ENCODE data around the gene INF2. TPM values are rescaled to one million over a fixed set of nuclear protein-coding genes. Genes with fewer than 3 reads are reported as not detected.

Gene INF2
- total and polyA plus RNA-seq, 2 experiments from 2014 or later: 23.0 to 53.3 TPM

DNA sequence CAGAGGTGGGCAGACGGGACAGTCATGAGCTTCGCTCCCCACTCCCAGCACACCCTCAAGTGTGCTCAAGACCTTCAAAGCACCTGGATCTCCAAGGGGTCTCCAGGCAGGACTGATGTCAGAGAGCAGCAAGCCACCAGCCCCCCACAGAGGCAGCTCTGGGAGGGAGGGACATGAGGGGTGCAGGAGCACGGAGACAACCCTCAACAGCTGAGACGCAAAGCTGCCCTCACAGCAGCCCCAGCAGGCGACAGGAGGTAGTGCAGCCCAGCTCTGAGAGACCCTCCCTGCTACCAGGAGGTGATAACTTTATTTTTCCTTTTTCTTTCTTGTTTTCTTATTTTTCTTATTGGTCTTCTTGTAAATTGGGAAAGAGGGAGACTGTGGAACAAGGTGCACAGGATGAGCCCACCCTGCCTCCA, 81.4 kb downstream of the INF2 start:
- no peak overlapping the region for H3K9ac ChIP-seq
- H3K36me3 ChIP-seq (ENCODE audit: low read depth): peaks cover 6% of the 10 kb centered on the region; the same call in 1 of the 2 replicates
- no peaks in the 10 kb centered on the region for H3K4me1 ChIP-seq (ENCODE audit: insufficient read depth)
- in situ Hi-C loops (cut with MboI): no loop called here
- H3K4me2 ChIP-seq (ENCODE audit: unreplicated experiment): no peak overlapping the region
- TF ChIP-seq EZH2 (IDR thresholded peaks at IDR 0.05; ENCODE audit: insufficient read depth, poor library complexity, severe bottlenecking): no peak
- no peak for TF ChIP-seq EZH2phosphoT487 (IDR thresholded peaks at IDR 0.05; ENCODE audit: insufficient read depth, low read depth)
- H3F3A ChIP-seq (ENCODE audit: insufficient read depth): no peaks in the 10 kb centered on the region
- no peak overlapping the region for H3K4me3 ChIP-seq
- no peaks in the 10 kb centered on the region for H3K79me2 ChIP-seq (ENCODE audit: insufficient read depth)
- no peaks in the 10 kb centered on the region for H4K20me1 ChIP-seq (ENCODE audit: insufficient read depth)
- H3K27ac ChIP-seq: no peak overlapping the region
- no peaks in the 10 kb centered on the region for H3K9me3 ChIP-seq (ENCODE audit: low read depth)
- no peaks in the 10 kb centered on the region for H3K27me3 ChIP-seq (replicated peaks; ENCODE audit: insufficient read depth)
- no peak overlapping the region for H2AFZ ChIP-seq
- WGBS, 2 experiments (ENCODE audit: low coverage in 1 of 2, low lambda C conversion rate in 2 of 2, missing lambda C conversion rate in 2 of 2): 97 to 99% methylated on average over 5 of the region's 5 CpGs
- H3K9me2 ChIP-seq (ENCODE audit: insufficient read depth): no peaks in the 10 kb centered on the region
- peak; percentile 49 for DNase-seq

GRCh38 chr14:104771374-104771773, 82.0 kb downstream of the INF2 start:
- no peak overlapping the region for H3K4me2 ChIP-seq (ENCODE audit: unreplicated experiment)
- no peaks in the 10 kb centered on the region for H4K20me1 ChIP-seq (ENCODE audit: insufficient read depth)
- no peaks in the 10 kb centered on the region for H3F3A ChIP-seq (ENCODE audit: insufficient read depth)
- H3K4me1 ChIP-seq (ENCODE audit: insufficient read depth): no peaks in the 10 kb centered on the region
- DNase-seq: no peak
- no peaks in the 10 kb centered on the region for H3K27me3 ChIP-seq (replicated peaks; ENCODE audit: insufficient read depth)
- no peak overlapping the region for H3K9ac ChIP-seq
- no peaks in the 10 kb centered on the region for H3K9me3 ChIP-seq (ENCODE audit: low read depth)
- peaks cover 6% of the 10 kb centered on the region; the same call in 1 of the 2 replicates for H3K36me3 ChIP-seq (ENCODE audit: low read depth)
- TF ChIP-seq EZH2 (IDR thresholded peaks at IDR 0.05; ENCODE audit: insufficient read depth, poor library complexity, severe bottlenecking) (no peak), EZH2phosphoT487 (IDR thresholded peaks at IDR 0.05; ENCODE audit: insufficient read depth, low read depth) (no peak)
- WGBS, 2 experiments (ENCODE audit: low coverage in 1 of 2, low lambda C conversion rate in 2 of 2, missing lambda C conversion rate in 2 of 2): 89 to 97% methylated on average over 3 to 4 of the region's 4 CpGs
- no peaks in the 10 kb centered on the region for H3K9me2 ChIP-seq (ENCODE audit: insufficient read depth)
- H3K79me2 ChIP-seq (ENCODE audit: insufficient read depth): no peaks in the 10 kb centered on the region
- no peak overlapping the region for H3K27ac ChIP-seq
- in situ Hi-C loops (cut with MboI): no loop called here
- H2AFZ ChIP-seq: no peak overlapping the region
- no peak overlapping the region for H3K4me3 ChIP-seq

Small RNA genes lying within 50 kb of the gene (microRNA-seq; reads per million reads assigned to microRNA genes)
- not detected for gene MIR4710 (ENCODE audit: borderline number of aligned reads)

Small RNA genes lying within 50 kb of the gene (small RNA-seq; reads per million reads assigned to genes)
- not detected for gene MIR4710 (ENCODE audit: low read depth, low replicate concordance)

Other genes starting within 250 kb of the INF2 start
- not detected in 2 replicates for gene C14orf180, start 109.9 kb upstream of the INF2 start, total RNA-seq (2014; rRNA removed; shearing (Covaris generic))
- not detected in 2 replicates for gene C14orf180, start 109.9 kb upstream of the INF2 start, polyA plus RNA-seq (2016; fragmentation: Nextera tagmentation; extraction: Ambion mirVana)
- gene TMEM179, start 84.8 kb upstream of the INF2 start, total RNA-seq (2014; rRNA removed; shearing (Covaris generic)): not detected in 2 replicates
- gene TMEM179, start 84.8 kb upstream of the INF2 start, polyA plus RNA-seq (2016; fragmentation: Nextera tagmentation; extraction: Ambion mirVana): not detected in 2 replicates
- gene ADSS1, start 34.6 kb downstream of the INF2 start, total RNA-seq (2014; rRNA removed; shearing (Covaris generic)): 3.7 and 4.7 TPM in 2 replicates
- 6.6 and 7.1 TPM in 2 replicates for gene ADSS1, start 34.6 kb downstream of the INF2 start, polyA plus RNA-seq (2016; fragmentation: Nextera tagmentation; extraction: Ambion mirVana)
- gene SIVA1, start 63.5 kb downstream of the INF2 start, total RNA-seq (2014; rRNA removed; shearing (Covaris generic)): 148 and 174 TPM in 2 replicates
- 132 and 141 TPM in 2 replicates for gene SIVA1, start 63.5 kb downstream of the INF2 start, polyA plus RNA-seq (2016; fragmentation: Nextera tagmentation; extraction: Ambion mirVana)
- 154 and 164 TPM in 2 replicates for gene AKT1, start 106.1 kb downstream of the INF2 start, total RNA-seq (2014; rRNA removed; shearing (Covaris generic))
- gene AKT1, start 106.1 kb downstream of the INF2 start, polyA plus RNA-seq (2016; fragmentation: Nextera tagmentation; extraction: Ambion mirVana): 16.9 and 17.9 TPM in 2 replicates
- gene ZBTB42, start 111.5 kb downstream of the INF2 start, total RNA-seq (2014; rRNA removed; shearing (Covaris generic)): 2.4 and 6.2 TPM in 2 replicates
- 0.56 and 0.75 TPM in 2 replicates for gene ZBTB42, start 111.5 kb downstream of the INF2 start, polyA plus RNA-seq (2016; fragmentation: Nextera tagmentation; extraction: Ambion mirVana)
- gene CEP170B, start 175.7 kb downstream of the INF2 start, total RNA-seq (2014; rRNA removed; shearing (Covaris generic)): 23.3 and 24.5 TPM in 2 replicates
- 2.5 and 2.7 TPM in 2 replicates for gene CEP170B, start 175.7 kb downstream of the INF2 start, polyA plus RNA-seq (2016; fragmentation: Nextera tagmentation; extraction: Ambion mirVana)
- gene PLD4, start 235.3 kb downstream of the INF2 start, total RNA-seq (2014; rRNA removed; shearing (Covaris generic)): not detected in 2 replicates
- not detected in 2 replicates for gene PLD4, start 235.3 kb downstream of the INF2 start, polyA plus RNA-seq (2016; fragmentation: Nextera tagmentation; extraction: Ambion mirVana)

All from GM23248 (cell line).